ENCODE data around the gene NFKB2. TPM values are rescaled to one million over a fixed set of nuclear protein-coding genes. Genes with fewer than 3 reads are reported as not detected.

Gene NFKB2
- total and polyA plus RNA-seq, 2 of the 8 experiments (the other 6 are each of a cell fraction or from before 2014, with no cell fraction given): 20.4 to 31.4 TPM

GRCh38 chr10:102389894-102390293 is 5.6 kb upstream of the NFKB2 start (continued):
- no peak for TF ChIP-seq CHD7 (IDR thresholded peaks at IDR 0.05; ENCODE audit: insufficient replicate concordance, low read length)
- no peak for TF ChIP-seq SUZ12 (IDR thresholded peaks at IDR 0.05; ENCODE audit: low read length)
- no peak for TF ChIP-seq KDM4A (IDR thresholded peaks at IDR 0.05; ENCODE audit: low read depth, low read length, severe bottlenecking)
- no peak for TF ChIP-seq CREB1 (IDR thresholded peaks at IDR 0.05)
- no peak for TF ChIP-seq SIN3A (conservative IDR thresholded peaks at IDR 0.05 in 1 of 2, IDR thresholded peaks at IDR 0.05 in 1 of 2; ENCODE audit: low read depth in 1 of 2, low read length in 2 of 2)
- no peak for TF ChIP-seq E2F6 (IDR thresholded peaks at IDR 0.05)
- no peak for TF ChIP-seq ATF3 (IDR thresholded peaks at IDR 0.05; ENCODE audit: insufficient read depth, low read depth, low read length)
